Gastroesophageal sphincter (tissue), 4 donors: ENCODE results near the gene THBS1. TPM values are rescaled to one million over a fixed set of nuclear protein-coding genes. Genes with fewer than 3 reads are reported as not detected.

Experiments
- ATAC-seq: fragments of 150-250 bp; one replicate; pipeline ENCODE4 v1.9.1; 2016; ENCODE audit warnings: mild to moderate bottlenecking, moderate library complexity
- H3K27ac ChIP-seq, 4 donors: fragments of 200-600 bp; sonication (generic) in 3 of 4; 1 replicate in 3 of 4; 2 replicates in 1 of 4; pipeline ENCODE4 v1.5.1; 2016 to 2019
- H3K27me3 ChIP-seq: fragments of 200-600 bp; sonication (generic); one replicate; pipeline ENCODE4 v1.5.1; 2019
- H3K36me3 ChIP-seq, 2 donors: fragments of 200-600 bp; sonication (generic); one replicate each; pipeline ENCODE4 v1.5.1; 2019; ENCODE audit warnings: control low read depth in 1 of 2
- H3K4me1 ChIP-seq, 3 donors: fragments of 200-600 bp; sonication (generic); 1 replicate in 2 of 3; 2 replicates in 1 of 3; pipeline ENCODE4 v1.5.1; 2016 to 2019; ENCODE audit warnings: control low read depth in 2 of 3
- H3K4me3 ChIP-seq, 2 donors: fragments of 200-600 bp; sonication (generic); one replicate each; pipeline ENCODE4 v1.5.1; 2019; ENCODE audit warnings: mild to moderate bottlenecking in 1 of 2, moderate library complexity in 1 of 2
- H3K9me3 ChIP-seq, 3 donors: fragments of 200-600 bp; sonication (generic); one replicate each; pipeline ENCODE4 v1.5.1; 2017 to 2019; ENCODE audit warnings: control low read depth in 2 of 3
- EP300 ChIP-seq: sonication (generic); formaldehyde crosslinking; IDR thresholded peaks from one replicate; pipeline ENCODE4 v1.6.1; 2017; ENCODE audit warnings: antibody characterized with exemption, mild to moderate bottlenecking
- POLR2A ChIP-seq, 2 donors: fragments of 450-650 bp; IDR thresholded peaks; one replicate each; pipeline ENCODE4 v1.6.1; 2017; ENCODE audit warnings: antibody characterized with exemption in 2 of 2, mild to moderate bottlenecking in 2 of 2, moderate library complexity in 1 of 2
- POLR2AphosphoS5 ChIP-seq: sonication (generic); formaldehyde crosslinking; IDR thresholded peaks from one replicate; pipeline ENCODE4 v1.6.1; 2017; ENCODE audit warnings: antibody characterized with exemption
- WGBS, 2 donors: methylation state at CpG; one replicate each; pipeline ENCODE4 v1.1.5; 2018; ENCODE audit warnings: low coverage in 1 of 2; 5-methylcytosine and 5-hydroxymethylcytosine counted together
- total RNA-seq, 4 donors: library from RNA; depleted of rRNA; stranded (reverse); fragments of >200 nt; gene quantifications; one replicate each; pipeline ENCODE4 v1.1.0, GENCODE V29; 2016
- TF ChIP-seq, protein P1 (sequence below), 4 experiments: fragments of 200-600 bp in 2 of 4; fragments of 450-650 bp in 2 of 4; sonication (generic) in 1 of 4; IDR thresholded peaks; one replicate each; pipeline ENCODE4 v1.5.1; 2017 to 2019; ENCODE audit warnings: antibody characterized with exemption in 4 of 4, mild to moderate bottlenecking in 2 of 4, moderate library complexity in 2 of 4

THBS1 gene
- total RNA-seq, 4 donors from 2014 or later: 183 to 1,645 (median 277) TPM

DNA sequence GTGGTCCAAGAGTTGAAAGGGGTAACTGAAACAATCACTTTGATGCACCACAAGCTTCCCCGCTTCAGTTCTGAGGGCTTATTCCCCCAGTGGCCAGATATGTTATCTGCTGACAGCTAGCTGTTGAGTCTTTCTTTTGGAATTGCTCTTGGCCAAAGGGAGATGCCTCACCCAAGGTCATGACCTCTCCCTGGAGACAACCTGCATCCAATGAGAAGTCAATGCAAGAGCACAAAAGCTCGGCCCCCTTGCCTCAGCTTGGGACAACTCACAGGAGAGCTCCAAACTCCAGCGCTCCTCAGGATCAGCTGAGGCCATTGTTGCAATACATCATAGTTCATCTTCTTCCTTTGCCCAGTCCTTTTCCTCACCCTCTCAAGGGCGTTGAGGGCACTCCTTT is 31.0 kb upstream of the THBS1 start:
- peak; percentile 68 for ATAC-seq
- no peaks in the 10 kb centered on the region for H3K36me3 ChIP-seq

DNA sequence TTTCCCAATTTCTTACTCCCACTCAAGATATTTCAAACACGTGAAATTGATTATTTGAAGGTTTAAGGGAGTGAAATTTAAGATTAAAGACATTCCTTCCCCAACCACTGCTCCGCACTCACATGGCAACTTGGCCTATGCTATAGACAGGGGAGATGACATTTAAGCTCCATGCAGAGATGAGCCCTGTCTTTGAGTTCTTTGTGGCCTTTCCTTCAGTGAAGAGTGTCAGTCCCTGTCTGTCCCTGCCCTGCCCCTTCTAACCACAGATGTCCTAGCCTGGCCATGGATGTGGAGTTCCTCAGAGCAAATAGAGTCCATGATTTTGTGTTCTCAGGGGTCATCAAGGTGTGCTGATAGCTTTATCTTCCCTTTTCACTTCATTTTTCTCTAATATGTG is 29.4 kb upstream of the THBS1 start:
- TF ChIP-seq EP300 (no peak), POLR2A (IDR thresholded peaks at IDR 0.05) (no peak), POLR2AphosphoS5 (no peak)
- TF ChIP-seq, protein P1, sequence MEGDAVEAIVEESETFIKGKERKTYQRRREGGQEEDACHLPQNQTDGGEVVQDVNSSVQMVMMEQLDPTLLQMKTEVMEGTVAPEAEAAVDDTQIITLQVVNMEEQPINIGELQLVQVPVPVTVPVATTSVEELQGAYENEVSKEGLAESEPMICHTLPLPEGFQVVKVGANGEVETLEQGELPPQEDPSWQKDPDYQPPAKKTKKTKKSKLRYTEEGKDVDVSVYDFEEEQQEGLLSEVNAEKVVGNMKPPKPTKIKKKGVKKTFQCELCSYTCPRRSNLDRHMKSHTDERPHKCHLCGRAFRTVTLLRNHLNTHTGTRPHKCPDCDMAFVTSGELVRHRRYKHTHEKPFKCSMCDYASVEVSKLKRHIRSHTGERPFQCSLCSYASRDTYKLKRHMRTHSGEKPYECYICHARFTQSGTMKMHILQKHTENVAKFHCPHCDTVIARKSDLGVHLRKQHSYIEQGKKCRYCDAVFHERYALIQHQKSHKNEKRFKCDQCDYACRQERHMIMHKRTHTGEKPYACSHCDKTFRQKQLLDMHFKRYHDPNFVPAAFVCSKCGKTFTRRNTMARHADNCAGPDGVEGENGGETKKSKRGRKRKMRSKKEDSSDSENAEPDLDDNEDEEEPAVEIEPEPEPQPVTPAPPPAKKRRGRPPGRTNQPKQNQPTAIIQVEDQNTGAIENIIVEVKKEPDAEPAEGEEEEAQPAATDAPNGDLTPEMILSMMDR (IDR thresholded peaks at IDR 0.05): no peak
- no peaks in the 10 kb centered on the region for H3K27me3 ChIP-seq
- no peak for ATAC-seq
- no peaks in the 10 kb centered on the region for H3K9me3 ChIP-seq
- H3K27ac ChIP-seq: no peak overlapping the region
- H3K4me1 ChIP-seq: peaks cover 0 to 41% (median 11%) of the 10 kb centered on the region in 3 donors
- 94 to 100% methylated on average over 2 of the region's 2 CpGs for WGBS, 2 donors
- no peaks in the 10 kb centered on the region for H3K36me3 ChIP-seq
- H3K4me3 ChIP-seq: no peak overlapping the region

More for the DNA sequence above, 31.0 kb upstream of the THBS1 start:
- Histone ChIP-seq H3K4me3 (no peak overlapping the region), H3K4me1 (peaks cover 0 to 26% (median 7%) of the 10 kb centered on the region in 3 donors), H3K9me3 (peaks cover 0 to 11% (median 0%) of the 10 kb centered on the region in 3 donors), H3K27ac (no peak overlapping the region), H3K27me3 (no peaks in the 10 kb centered on the region)
- TF ChIP-seq POLR2A (IDR thresholded peaks at IDR 0.05): no peak
- TF ChIP-seq, protein P1 (IDR thresholded peaks at IDR 0.05): no peak
- TF ChIP-seq EP300: no peak
- no peak for TF ChIP-seq POLR2AphosphoS5
- 72 to 83% methylated on average over 2 to 3 of the region's 4 CpGs for WGBS, 2 donors

DNA sequence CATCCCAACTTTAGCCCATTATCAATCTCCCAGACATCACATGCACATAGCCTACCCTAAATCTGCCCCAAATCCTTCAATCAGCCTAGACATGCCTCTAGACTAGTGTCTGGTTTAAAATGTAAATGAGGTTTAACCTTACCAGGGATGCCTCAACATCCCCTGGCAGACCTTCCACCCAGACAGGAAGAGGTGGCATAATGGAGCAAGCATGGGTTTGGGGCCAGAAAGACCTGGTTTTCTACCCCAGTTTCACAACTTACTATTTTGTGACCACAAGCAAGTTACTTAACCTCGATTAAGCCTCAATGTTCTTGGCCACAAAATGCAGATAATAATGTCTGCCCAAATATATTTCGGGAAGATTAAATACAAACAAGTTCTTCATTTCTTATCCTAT is 28.3 kb upstream of the THBS1 start:
- ATAC-seq: no peak
- 43 to 44% methylated on average over 2 of the region's 2 CpGs for WGBS, 2 donors
- Histone ChIP-seq H3K27me3 (no peaks in the 10 kb centered on the region), H3K36me3 (no peaks in the 10 kb centered on the region), H3K27ac (peak overlapping the region in 2 of 4 donors; percentile 60 to 70), H3K4me3 (no peak overlapping the region), H3K4me1 (peaks cover 0 to 52% (median 11%) of the 10 kb centered on the region in 3 donors), H3K9me3 (no peaks in the 10 kb centered on the region)
- TF ChIP-seq POLR2A (IDR thresholded peaks at IDR 0.05) (no peak), POLR2AphosphoS5 (no peak), EP300 (no peak)
- TF ChIP-seq, protein P1 (IDR thresholded peaks at IDR 0.05): no peak

DNA sequence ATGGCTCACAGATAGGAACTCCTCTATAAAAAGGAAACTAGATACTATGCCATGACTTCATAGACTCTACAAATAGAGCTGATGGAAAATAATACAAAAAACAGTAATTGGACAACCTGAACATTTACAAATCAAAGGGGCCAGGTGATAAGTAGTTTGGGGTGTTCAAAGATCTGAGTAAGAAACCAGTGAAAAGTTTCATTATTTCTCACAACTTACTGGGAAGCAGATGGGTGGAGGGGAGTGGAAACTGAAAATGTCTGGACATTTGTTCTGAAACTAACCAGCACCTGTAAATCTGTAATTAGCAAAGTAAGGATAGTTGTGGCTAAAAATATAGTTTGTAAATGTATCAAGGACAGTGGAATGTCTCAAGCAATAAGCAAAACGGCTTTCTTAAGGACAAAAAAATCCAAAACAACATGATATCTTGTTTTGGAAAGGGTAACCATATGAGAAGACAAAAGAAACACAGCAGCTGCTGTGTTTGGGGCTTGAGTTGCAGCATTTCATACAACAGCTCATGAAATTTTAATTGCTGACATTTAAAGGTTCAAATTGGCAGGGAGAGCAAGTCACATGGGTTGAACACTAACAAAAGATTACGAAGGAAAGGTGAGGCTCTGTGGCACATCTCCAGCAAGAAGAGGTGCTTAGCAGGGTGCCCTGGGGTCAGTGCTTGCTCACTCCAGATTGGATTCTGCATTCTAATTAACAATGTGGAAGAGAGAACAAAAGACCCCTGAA is 26.8 kb upstream of the THBS1 start:
- ATAC-seq: no peak
- WGBS, 2 donors: 19 to 22% methylated on average over 2 of the region's 2 CpGs
- H3K36me3 ChIP-seq: no peaks in the 10 kb centered on the region
- H3K27ac ChIP-seq: peak overlapping the region; percentile 18 to 70 (median 62)
- no peak overlapping the region for H3K4me3 ChIP-seq
- H3K27me3 ChIP-seq: no peaks in the 10 kb centered on the region
- no peaks in the 10 kb centered on the region for H3K9me3 ChIP-seq
- H3K4me1 ChIP-seq: peaks cover 0 to 56% (median 11%) of the 10 kb centered on the region in 3 donors
- no peak for TF ChIP-seq POLR2A (IDR thresholded peaks at IDR 0.05)
- TF ChIP-seq EP300: no peak
- no peak for TF ChIP-seq POLR2AphosphoS5
- TF ChIP-seq, protein P1 (IDR thresholded peaks at IDR 0.05): no peak

DNA sequence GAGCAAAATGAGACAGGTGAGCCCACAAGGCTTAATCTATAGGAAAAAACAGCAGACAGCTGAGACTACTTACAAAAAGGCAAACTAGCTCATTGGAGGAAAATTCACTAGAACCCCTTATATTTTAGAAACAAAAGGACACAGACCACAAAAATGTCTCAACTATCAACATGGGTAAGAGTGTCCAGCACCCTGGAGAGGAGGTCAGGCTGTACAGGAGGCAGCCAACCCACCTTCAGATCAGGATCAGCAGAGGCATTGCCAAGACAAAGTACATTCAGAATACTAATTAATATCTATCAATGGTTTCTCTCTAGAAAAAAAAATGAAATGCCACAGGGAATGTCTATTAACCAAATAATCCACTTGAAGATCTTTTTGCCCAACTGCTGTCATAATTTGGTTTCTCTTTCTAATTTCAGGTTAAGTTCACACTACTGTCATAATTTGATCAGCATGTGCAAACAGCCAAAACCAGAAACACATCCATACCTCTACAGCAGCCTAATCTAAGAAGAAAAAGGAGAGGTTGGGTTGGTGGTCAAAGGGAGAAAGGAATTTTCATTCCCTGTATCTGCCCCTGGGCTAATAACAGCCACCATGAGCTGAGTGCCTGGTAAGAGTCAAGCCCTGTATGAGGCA is 26.0 kb upstream of the THBS1 start:
- TF ChIP-seq, protein P1 (IDR thresholded peaks at IDR 0.05): no peak
- TF ChIP-seq POLR2AphosphoS5 (no peak), POLR2A (IDR thresholded peaks at IDR 0.05) (no peak), EP300 (no peak)
- no peak overlapping the region for H3K4me3 ChIP-seq
- peaks cover 0 to 56% (median 11%) of the 10 kb centered on the region in 3 donors for H3K4me1 ChIP-seq
- no peak for ATAC-seq
- peak overlapping the region in 3 of 4 donors; percentile 2 to 70 (median 60) for H3K27ac ChIP-seq
- no peaks in the 10 kb centered on the region for H3K9me3 ChIP-seq
- no peaks in the 10 kb centered on the region for H3K27me3 ChIP-seq
- H3K36me3 ChIP-seq: no peaks in the 10 kb centered on the region
